H1 (cell line): ENCODE data around the gene PCIF1.
"Not testable (repeated sequence)": the region's sequence is repeated elsewhere in the genome, so short reads cannot be mapped to it uniquely, and the experiment has no call there.

Source experiments
- BCL11A ChIP-seq, 2 experiments: IDR thresholded peaks; one replicate each; pipeline ENCODE4 v1.6.1; 2011; ENCODE audit warnings: low read depth in 2 of 2, low read length in 2 of 2, mild to moderate bottlenecking in 2 of 2
- EGR1 ChIP-seq: IDR thresholded peaks from 2 replicates; pipeline ENCODE4 v1.6.1; 2011; ENCODE audit warnings: low read depth, low read length, borderline replicate concordance
- GTF2F1 ChIP-seq: IDR thresholded peaks from 2 replicates; pipeline ENCODE4 v1.6.1; 2012; ENCODE audit warnings: low read depth, low read length, improper control_type of control experiment, borderline replicate concordance
- POLR2A ChIP-seq, 2 experiments: IDR thresholded peaks; 1 replicate in 1 of 2; 2 replicates in 1 of 2; pipeline ENCODE4 v1.6.1; 2011; ENCODE audit warnings: low read depth in 2 of 2, low read length in 2 of 2, mild to moderate bottlenecking in 2 of 2; ENCODE audit errors: control extremely low read depth in 1 of 2
- TF ChIP-seq, protein P1 (sequence below), 3 experiments: IDR thresholded peaks; 1 replicate in 2 of 3; 2 replicates in 1 of 3; pipeline versions ENCODE4 v1.5.1 to v1.6.1; 2011; ENCODE audit warnings: low read length in 3 of 3, mild to moderate bottlenecking in 3 of 3, inconsistent platforms in 2 of 3, low read depth in 1 of 3, moderate library complexity in 1 of 3; ENCODE audit not compliant: insufficient read depth in 1 of 3; ENCODE audit errors: control extremely low read depth in 1 of 3
- TF ChIP-seq, protein P2 (sequence below): IDR thresholded peaks from 2 replicates; pipeline ENCODE4 v1.6.1; 2011; ENCODE audit warnings: low read length, improper control_type of control experiment

DNA sequence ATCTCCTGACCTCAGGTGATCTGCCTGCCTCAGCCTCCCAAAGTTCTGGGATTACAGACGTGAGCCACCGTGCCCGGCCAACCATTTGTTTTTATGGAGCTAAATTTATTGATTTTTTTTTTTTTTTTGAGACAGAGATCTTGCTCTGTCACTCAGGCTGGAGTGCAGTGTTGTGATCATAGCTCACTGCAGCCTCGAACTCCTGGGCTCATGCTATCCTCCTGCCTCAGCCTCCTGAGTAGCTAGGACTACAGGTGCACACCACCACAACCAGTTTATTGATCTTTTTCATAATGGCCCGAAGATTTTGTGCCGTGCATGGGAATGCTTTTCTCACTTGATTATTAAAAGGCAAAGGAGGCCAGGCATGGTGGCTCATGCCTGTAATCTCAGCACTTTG, 54.3 kb downstream of the PCIF1 start:
- not testable (repeated sequence) for TF ChIP-seq POLR2A (IDR thresholded peaks at IDR 0.05; ENCODE audit: control extremely low read depth in 1 of 2, low read depth in 2 of 2, low read length in 2 of 2); EGR1; BCL11A (IDR thresholded peaks at IDR 0.05; ENCODE audit: low read depth in 2 of 2, low read length in 2 of 2); GTF2F1
- TF ChIP-seq, protein P1, sequence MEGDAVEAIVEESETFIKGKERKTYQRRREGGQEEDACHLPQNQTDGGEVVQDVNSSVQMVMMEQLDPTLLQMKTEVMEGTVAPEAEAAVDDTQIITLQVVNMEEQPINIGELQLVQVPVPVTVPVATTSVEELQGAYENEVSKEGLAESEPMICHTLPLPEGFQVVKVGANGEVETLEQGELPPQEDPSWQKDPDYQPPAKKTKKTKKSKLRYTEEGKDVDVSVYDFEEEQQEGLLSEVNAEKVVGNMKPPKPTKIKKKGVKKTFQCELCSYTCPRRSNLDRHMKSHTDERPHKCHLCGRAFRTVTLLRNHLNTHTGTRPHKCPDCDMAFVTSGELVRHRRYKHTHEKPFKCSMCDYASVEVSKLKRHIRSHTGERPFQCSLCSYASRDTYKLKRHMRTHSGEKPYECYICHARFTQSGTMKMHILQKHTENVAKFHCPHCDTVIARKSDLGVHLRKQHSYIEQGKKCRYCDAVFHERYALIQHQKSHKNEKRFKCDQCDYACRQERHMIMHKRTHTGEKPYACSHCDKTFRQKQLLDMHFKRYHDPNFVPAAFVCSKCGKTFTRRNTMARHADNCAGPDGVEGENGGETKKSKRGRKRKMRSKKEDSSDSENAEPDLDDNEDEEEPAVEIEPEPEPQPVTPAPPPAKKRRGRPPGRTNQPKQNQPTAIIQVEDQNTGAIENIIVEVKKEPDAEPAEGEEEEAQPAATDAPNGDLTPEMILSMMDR (IDR thresholded peaks at IDR 0.05; ENCODE audit: control extremely low read depth in 1 of 3, insufficient read depth in 1 of 3, low read depth in 1 of 3, low read length in 3 of 3): not testable (repeated sequence)
- TF ChIP-seq, protein P2, sequence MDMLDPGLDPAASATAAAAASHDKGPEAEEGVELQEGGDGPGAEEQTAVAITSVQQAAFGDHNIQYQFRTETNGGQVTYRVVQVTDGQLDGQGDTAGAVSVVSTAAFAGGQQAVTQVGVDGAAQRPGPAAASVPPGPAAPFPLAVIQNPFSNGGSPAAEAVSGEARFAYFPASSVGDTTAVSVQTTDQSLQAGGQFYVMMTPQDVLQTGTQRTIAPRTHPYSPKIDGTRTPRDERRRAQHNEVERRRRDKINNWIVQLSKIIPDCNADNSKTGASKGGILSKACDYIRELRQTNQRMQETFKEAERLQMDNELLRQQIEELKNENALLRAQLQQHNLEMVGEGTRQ: not testable (repeated sequence)
